ENCODE results near the gene ERBB3. TPM values are rescaled to one million over a fixed set of nuclear protein-coding genes. Genes with fewer than 3 reads are reported as not detected.

Gene ERBB3
- total RNA-seq, result 51.7 and 74.6 TPM in 2 replicates

GRCh38 chr12:56079723-56080555 is at the start of gene ERBB3:
Gene ERBB3, plus strand, starts transcription at chr12:56080165. Its CDS starts 136 bp downstream, at chr12:56080301.

GRCh38 chr12:56041552-56042429 is 38.2 kb upstream of the ERBB3 start, which contains the start of gene RPS26:
Gene RPS26, plus strand, starts transcription at chr12:56041918. Its CDS starts 249 bp downstream, at chr12:56042167.

DNA sequence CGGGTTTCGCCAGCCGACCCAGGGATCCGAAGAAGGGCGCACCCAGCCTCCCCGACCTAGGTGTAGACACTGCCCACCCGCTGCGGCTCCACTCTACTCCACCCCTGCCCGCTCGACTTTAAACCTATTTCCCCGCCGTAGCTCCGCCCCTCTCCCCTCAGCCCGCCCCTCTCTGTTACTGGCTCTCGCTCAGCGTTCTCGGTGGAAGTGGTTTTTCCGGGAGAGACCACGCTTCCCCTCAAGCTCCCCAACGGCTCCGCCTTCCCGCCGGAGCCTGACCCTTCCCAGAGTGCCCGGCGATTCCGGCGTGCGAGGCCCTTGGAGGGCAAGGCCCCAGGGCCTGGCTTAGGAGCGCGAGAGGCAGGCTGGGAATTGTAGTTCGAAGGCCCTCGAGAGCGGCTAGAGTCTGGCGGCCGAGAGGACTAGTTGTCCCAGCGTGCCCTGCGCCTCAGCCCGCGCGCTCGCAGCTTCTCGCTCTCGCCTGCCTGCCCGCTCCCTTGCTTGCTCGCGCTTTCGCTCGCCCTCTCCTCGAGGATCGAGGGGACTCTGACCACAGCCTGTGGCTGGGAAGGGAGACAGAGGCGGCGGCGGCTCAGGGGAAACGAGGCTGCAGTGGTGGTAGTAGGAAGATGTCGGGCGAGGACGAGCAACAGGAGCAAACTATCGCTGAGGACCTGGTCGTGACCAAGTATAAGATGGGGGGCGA is 24.3 kb downstream of the ERBB3 start, which contains the start of gene PA2G4:
Gene PA2G4 (plus strand): TSS at position 451 of the 706 bp plus-strand sequence. CDS start 179 bp downstream, at position 630.

GRCh38 chr12:56116267-56117081 is 36.5 kb downstream of the ERBB3 start, which contains the start of gene RPL41:
Gene RPL41, plus strand, starts transcription at chr12:56116633.

GRCh38 chr12:56117778-56118687 is 38.1 kb downstream of the ERBB3 start, which contains the start of gene ZC3H10:
Gene ZC3H10, plus strand, starts transcription at chr12:56118266. Its CDS starts 2,297 bp downstream, at chr12:56120563.

DNA sequence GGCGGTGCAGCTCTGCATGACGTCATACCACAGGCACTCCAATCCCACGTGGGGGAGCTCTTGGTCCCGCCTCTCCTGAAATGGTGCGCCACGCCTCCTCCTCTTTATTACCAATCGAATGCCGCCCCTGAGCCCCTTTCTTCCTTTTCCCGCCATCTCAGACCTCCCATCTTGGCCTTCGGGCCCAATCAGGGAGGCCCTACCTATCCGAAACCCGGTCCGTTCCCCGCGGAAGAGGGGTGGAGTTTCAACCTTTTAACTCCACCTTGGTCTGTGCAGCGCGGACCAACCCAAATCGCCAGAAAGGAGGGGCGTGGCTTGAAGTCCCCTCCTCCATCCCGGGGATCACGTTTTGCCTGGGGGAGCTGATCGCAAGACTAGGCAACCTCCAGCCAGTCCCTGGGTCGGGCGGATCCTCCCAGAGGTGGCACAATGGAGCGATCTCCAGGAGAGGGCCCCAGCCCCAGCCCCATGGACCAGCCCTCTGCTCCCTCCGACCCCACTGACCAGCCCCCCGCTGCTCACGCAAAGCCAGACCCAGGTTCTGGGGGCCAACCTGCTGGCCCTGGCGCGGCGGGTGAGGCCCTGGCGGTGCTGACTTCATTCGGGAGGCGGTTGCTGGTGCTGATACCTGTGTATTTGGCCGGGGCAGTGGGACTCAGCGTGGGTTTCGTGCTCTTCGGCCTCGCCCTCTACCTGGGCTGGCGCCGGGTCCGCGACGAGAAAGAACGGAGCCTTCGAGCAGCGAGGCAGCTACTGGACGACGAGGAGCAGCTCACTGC is 48.1 kb downstream of the ERBB3 start, which contains the start of gene ESYT1:
Gene ESYT1 (plus strand): TSS at position 380 of the 782 bp plus-strand sequence. CDS start 53 bp downstream, at position 433.

DNA sequence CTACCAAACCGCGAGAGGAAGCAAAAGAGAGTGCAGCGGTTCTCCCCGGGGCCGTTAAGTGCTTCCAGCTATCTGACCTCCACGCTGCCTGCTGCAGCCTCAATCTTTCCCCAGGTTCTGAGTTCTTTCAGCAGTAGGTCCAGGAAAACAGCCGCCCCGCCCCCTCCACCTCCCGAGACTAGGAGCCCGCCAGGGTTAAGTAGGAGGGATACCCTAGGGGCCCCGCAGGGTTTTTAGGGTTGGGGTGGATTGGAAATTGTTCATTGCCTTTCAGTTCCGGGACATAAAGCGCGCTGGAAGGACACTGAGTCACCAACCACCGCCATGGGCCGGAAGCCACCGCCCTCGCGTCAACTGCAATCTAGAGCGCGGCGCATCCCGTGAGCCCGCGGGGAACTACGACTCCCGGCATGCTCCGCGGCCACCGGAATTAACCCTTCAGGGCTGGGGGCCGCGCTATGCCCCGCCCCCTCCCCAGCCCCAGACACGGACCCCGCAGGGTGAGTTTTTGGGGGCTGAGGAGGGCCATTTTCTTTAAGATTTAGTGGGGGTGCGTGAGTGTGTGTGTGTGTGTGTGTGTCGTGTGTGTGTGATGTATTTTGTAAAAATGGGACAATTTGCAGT is 72.3 kb downstream of the ERBB3 start, which contains the start of gene MYL6B:
Gene MYL6B (plus strand): TSS at position 456 of the 624 bp plus-strand sequence. CDS start 1,332 bp downstream, outside the sequence.

Other genes with a start within 250 kb of the ERBB3 start
- gene MMP19, start 237.2 kb upstream of the ERBB3 start, total RNA-seq, result 4.7 and 4.9 TPM in 2 replicates
- 20.7 and 33.4 TPM in 2 replicates for gene PYM1, start 152.3 kb upstream of the ERBB3 start, total RNA-seq
- gene DGKA, start 149.0 kb upstream of the ERBB3 start, total RNA-seq, result 143 and 269 TPM in 2 replicates
- gene PMEL, start 114.1 kb upstream of the ERBB3 start, total RNA-seq, result 2.1 and 7.1 TPM in 2 replicates
- 50.5 and 62.8 TPM in 2 replicates for gene CDK2, start 113.3 kb upstream of the ERBB3 start, total RNA-seq
- gene RAB5B, start 106.1 kb upstream of the ERBB3 start, total RNA-seq, result 87.6 and 122 TPM in 2 replicates
- 17.7 and 21.8 TPM in 2 replicates for gene SUOX, start 82.9 kb upstream of the ERBB3 start, total RNA-seq
- gene IKZF4, start 59.1 kb upstream of the ERBB3 start, total RNA-seq, result 0.79 and 2.1 TPM in 2 replicates
- 265 and 520 TPM in 2 replicates for gene RPS26, start 38.2 kb upstream of the ERBB3 start, total RNA-seq
- 96.2 and 117 TPM in 2 replicates for gene PA2G4, start 24.4 kb downstream of the ERBB3 start, total RNA-seq
- 1,239 and 5,034 TPM in 2 replicates for gene RPL41, start 36.5 kb downstream of the ERBB3 start, total RNA-seq
- 5.9 and 6.0 TPM in 2 replicates for gene ZC3H10, start 38.1 kb downstream of the ERBB3 start, total RNA-seq
- gene ESYT1, start 48.1 kb downstream of the ERBB3 start, total RNA-seq, result 100 and 157 TPM in 2 replicates
- gene MYL6B, start 72.4 kb downstream of the ERBB3 start, total RNA-seq, result 53.4 and 63.1 TPM in 2 replicates
- gene MYL6, start 78.2 kb downstream of the ERBB3 start, total RNA-seq, result 928 and 1,710 TPM in 2 replicates
- 43.6 and 75.4 TPM in 2 replicates for gene SMARCC2, start 109.3 kb downstream of the ERBB3 start, total RNA-seq
- gene RNF41, start 141.8 kb downstream of the ERBB3 start, total RNA-seq, result 67.9 and 98.9 TPM in 2 replicates
- 14.5 and 31.6 TPM in 2 replicates for gene NABP2, start 144.2 kb downstream of the ERBB3 start, total RNA-seq
- gene SLC39A5, start 149.9 kb downstream of the ERBB3 start, total RNA-seq, result 0.39 TPM in 1 of 2 replicates, not detected in the other
- gene ANKRD52, start 178.2 kb downstream of the ERBB3 start, total RNA-seq, result 26.7 and 53.0 TPM in 2 replicates
- 19.1 and 20.4 TPM in 2 replicates for gene COQ10A, start 186.8 kb downstream of the ERBB3 start, total RNA-seq
- 101 and 133 TPM in 2 replicates for gene CS, start 220.2 kb downstream of the ERBB3 start, total RNA-seq
- 80.1 and 106 TPM in 2 replicates for gene CNPY2, start 235.8 kb downstream of the ERBB3 start, total RNA-seq